GM23338 (cell line): ENCODE measurements around the gene ARL11. TPM values are rescaled to one million over a fixed set of nuclear protein-coding genes. Genes with fewer than 3 reads are reported as not detected.

Source experiments
- ATAC-seq: fragments of 200-7000 bp; cut with Tn5 transposase; 3 replicates; pipeline ENCODE4 v1.9.1; 2020
- DNase-seq: peaks from one replicate; pipeline ENCODE4 v3.0.0-alpha.2; 2015; ENCODE audit warnings: low spot score
- H2AFZ ChIP-seq: fragments of 200-600 bp; sonication (generic); 2 replicates; pipeline ENCODE4 v1.8.0; 2016; ENCODE audit warnings: antibody characterized with exemption, mild to moderate bottlenecking, moderate library complexity
- H3F3A ChIP-seq: fragments of 200-600 bp; sonication (generic); replicated peaks from 2 replicates; pipeline ENCODE4 v1.8.0; 2017; ENCODE audit warnings: antibody characterized with exemption, mixed run types, low read depth
- H3K27ac ChIP-seq: fragments of 200-600 bp; sonication (generic); 2 replicates; pipeline ENCODE4 v1.6.1; 2016; ENCODE audit warnings: low read depth
- H3K27me3 ChIP-seq: fragments of 200-600 bp; sonication (generic); 2 replicates; pipeline ENCODE4 v1.8.0; 2016; ENCODE audit warnings: mild to moderate bottlenecking, mixed run types, moderate library complexity; ENCODE audit not compliant: insufficient read depth
- H3K36me3 ChIP-seq: fragments of 200-600 bp; sonication (generic); 2 replicates; pipeline ENCODE4 v1.8.0; 2016; ENCODE audit warnings: mild to moderate bottlenecking; ENCODE audit not compliant: insufficient read depth
- H3K4me1 ChIP-seq: fragments of 200-600 bp; sonication (generic); 2 replicates; pipeline ENCODE4 v1.8.0; 2016; ENCODE audit warnings: mild to moderate bottlenecking, moderate library complexity; ENCODE audit not compliant: insufficient read depth
- H3K4me2 ChIP-seq: fragments of 200-600 bp; sonication (generic); 2 replicates; pipeline ENCODE4 v1.7.1; 2017; ENCODE audit warnings: mixed run types
- H3K4me3 ChIP-seq: fragments of 200-600 bp; sonication (generic); 2 replicates; pipeline ENCODE4 v1.6.1; 2016; ENCODE audit warnings: mixed run types
- H3K79me2 ChIP-seq: fragments of 200-600 bp; sonication (generic); replicated peaks from 2 replicates; pipeline ENCODE4 v1.8.0; 2017; ENCODE audit warnings: mild to moderate bottlenecking; ENCODE audit not compliant: insufficient read depth
- H3K9me2 ChIP-seq: fragments of 200-600 bp; sonication (generic); 2 replicates; pipeline ENCODE4 v1.8.0; 2017; ENCODE audit not compliant: insufficient read depth
- H4K20me1 ChIP-seq: fragments of 200-600 bp; sonication (generic); replicated peaks from 2 replicates; pipeline ENCODE4 v1.8.0; 2017; ENCODE audit warnings: mild to moderate bottlenecking; ENCODE audit not compliant: insufficient read depth
- H3K27ac Mint-ChIP-seq: 2 replicates; pipeline ENCODE4 v1.8.0; 2020; ENCODE audit warnings: inconsistent platforms, mild to moderate bottlenecking, moderate library complexity, mixed read lengths
- H3K27me3 Mint-ChIP-seq: 3 replicates; pipeline ENCODE4 v1.8.0; 2022; ENCODE audit warnings: low read depth, mild to moderate bottlenecking, moderate library complexity, mixed read lengths, inconsistent platforms; ENCODE audit not compliant: insufficient read depth, poor library complexity
- H3K36me3 Mint-ChIP-seq: 3 replicates; pipeline ENCODE4 v1.8.0; 2021; ENCODE audit warnings: low read depth, mild to moderate bottlenecking, inconsistent platforms, moderate library complexity, mixed read lengths
- H3K4me1 Mint-ChIP-seq: 3 replicates; pipeline ENCODE4 v1.8.0; 2020; ENCODE audit warnings: mild to moderate bottlenecking, inconsistent platforms, mixed read lengths
- H3K4me3 Mint-ChIP-seq: 3 replicates; pipeline ENCODE4 v1.8.0; 2021; ENCODE audit warnings: moderate library complexity, mild to moderate bottlenecking, inconsistent platforms, mixed read lengths
- H3K9me3 Mint-ChIP-seq: 3 replicates; pipeline ENCODE4 v1.8.0; 2020; ENCODE audit warnings: moderate library complexity, mild to moderate bottlenecking, inconsistent platforms, mixed read lengths
- CREB1 ChIP-seq: fragments of 250-450 bp; sonication (Bioruptor Pico); IDR thresholded peaks from 2 replicates; pipeline ENCODE4 v1.5.0; 2020; ENCODE audit warnings: low read depth, mild to moderate bottlenecking, moderate library complexity
- CTCF ChIP-seq, 2 experiments: fragments of 200-600 bp in 1 of 2; sonication (generic) in 1 of 2; conservative IDR thresholded peaks; 2 replicates each; pipeline versions ENCODE4 v1.5.1 to v1.6.1; 2016 to 2017; ENCODE audit warnings: antibody characterized with exemption in 2 of 2, low read depth in 2 of 2, mild to moderate bottlenecking in 2 of 2, moderate library complexity in 1 of 2
- ETS1 ChIP-seq: IDR thresholded peaks from 2 replicates; pipeline ENCODE4 v1.6.1; 2016; ENCODE audit warnings: antibody characterized with exemption
- EZH2 ChIP-seq: fragments of 200-600 bp; sonication (generic); IDR thresholded peaks from one replicate; pipeline ENCODE4 v1.8.0; 2017; ENCODE audit warnings: antibody characterized with exemption, mild to moderate bottlenecking, low read depth; ENCODE audit not compliant: unreplicated experiment
- EZH2phosphoT487 ChIP-seq: fragments of 200-600 bp; sonication (generic); IDR thresholded peaks from one replicate; pipeline ENCODE4 v1.8.1; 2018; ENCODE audit warnings: antibody characterized with exemption; ENCODE audit not compliant: unreplicated experiment
- JUNB ChIP-seq: IDR thresholded peaks from one replicate; pipeline ENCODE4 v1.6.1; 2016; ENCODE audit warnings: antibody characterized with exemption; ENCODE audit not compliant: unreplicated experiment
- NANOG ChIP-seq: IDR thresholded peaks from 2 replicates; pipeline ENCODE4 v1.6.1; 2016; ENCODE audit warnings: antibody characterized with exemption, borderline replicate concordance
- POLR2AphosphoS5 ChIP-seq: IDR thresholded peaks from 2 replicates; pipeline ENCODE4 v1.6.1; 2016; ENCODE audit warnings: antibody characterized with exemption, low read depth
- REST ChIP-seq: IDR thresholded peaks from one replicate; pipeline ENCODE4 v1.6.1; 2018; ENCODE audit warnings: antibody characterized with exemption; ENCODE audit not compliant: unreplicated experiment
- STAT1 ChIP-seq: IDR thresholded peaks from one replicate; pipeline ENCODE4 v1.6.1; 2016; ENCODE audit warnings: antibody characterized with exemption; ENCODE audit not compliant: unreplicated experiment
- ZNF114 ChIP-seq: fragments of 250-450 bp; sonication (Bioruptor Pico); IDR thresholded peaks from 2 replicates; pipeline ENCODE4 v1.5.0; 2020; ENCODE audit warnings: mild to moderate bottlenecking, moderate library complexity
- ZNF331 ChIP-seq: fragments of 250-450 bp; sonication (Bioruptor Pico); IDR thresholded peaks from 2 replicates; pipeline ENCODE4 v1.5.0; 2020; ENCODE audit warnings: low read depth, mild to moderate bottlenecking, moderate library complexity
- ZNF462 ChIP-seq: fragments of 250-450 bp; sonication (Bioruptor Pico); IDR thresholded peaks from 2 replicates; pipeline ENCODE4 v1.5.0; 2020; ENCODE audit warnings: mild to moderate bottlenecking, moderate library complexity
- polyA plus RNA-seq: library from polyadenylated mRNA; unstranded; fragments of >200 nt; fragmentation: Nextera tagmentation; extraction: Ambion mirVana; gene quantifications from 2 replicates; pipeline ENCODE4 v1.2.1, GENCODE V29; 2016
- total RNA-seq: library from RNA; depleted of rRNA; stranded (reverse); fragments of >200 nt; shearing (Covaris generic); gene quantifications from 2 replicates; pipeline ENCODE4 v1.2.3, GENCODE V29; 2014

Gene ARL11
- total and polyA plus RNA-seq, 2 experiments from 2014 or later = 0.32 to 0.52 TPM

- no peaks in the 10 kb centered on the region for H3K27me3 Mint-ChIP-seq
- ATAC-seq = no peak
- 0 out of 3 replicates have a peak, but pooled peaks cover 2% of the 10 kb centered on the region for H3K4me1 Mint-ChIP-seq
- H3K36me3 ChIP-seq = no peaks in the 10 kb centered on the region
- no peak overlapping the region for H3K27ac Mint-ChIP-seq
- H4K20me1 ChIP-seq = no peaks in the 10 kb centered on the region
- H3F3A ChIP-seq = no peaks in the 10 kb centered on the region
- no peak overlapping the region for H3K4me2 ChIP-seq
- H3K27ac ChIP-seq = no peak overlapping the region
- H3K4me1 ChIP-seq = no peaks in the 10 kb centered on the region
- no peaks in the 10 kb centered on the region for H3K79me2 ChIP-seq
- no peak for DNase-seq
- no peaks in the 10 kb centered on the region for H3K36me3 Mint-ChIP-seq
- no peak overlapping the region for H2AFZ ChIP-seq
- TF ChIP-seq JUNB (no peak), NANOG (no peak), EZH2 (no peak), REST (no peak), ZNF331 (CRISPR knock-in tag) (no peak), CREB1 (CRISPR knock-in tag) (no peak), POLR2AphosphoS5 (no peak), STAT1 (no peak), ZNF462 (no peak), EZH2phosphoT487 (no peak), ETS1 (no peak), CTCF (conservative IDR thresholded peaks at IDR 0.05; ENCODE audit: low read depth in 2 of 2) (no peak), ZNF114 (CRISPR knock-in tag) (no peak)
- no peaks in the 10 kb centered on the region for H3K9me3 Mint-ChIP-seq
- 0 out of 2 replicates have a peak, but pooled peaks cover 3% of the 10 kb centered on the region for H3K9me2 ChIP-seq
- no peak overlapping the region for H3K4me3 Mint-ChIP-seq
- H3K27me3 ChIP-seq = no peaks in the 10 kb centered on the region
- no peak overlapping the region for H3K4me3 ChIP-seq
Observed at GRCh38 chr13:49646688-49647087, 18.4 kb downstream of the ARL11 start.
